ENCODE results near the gene SEPHS1.

DNA sequence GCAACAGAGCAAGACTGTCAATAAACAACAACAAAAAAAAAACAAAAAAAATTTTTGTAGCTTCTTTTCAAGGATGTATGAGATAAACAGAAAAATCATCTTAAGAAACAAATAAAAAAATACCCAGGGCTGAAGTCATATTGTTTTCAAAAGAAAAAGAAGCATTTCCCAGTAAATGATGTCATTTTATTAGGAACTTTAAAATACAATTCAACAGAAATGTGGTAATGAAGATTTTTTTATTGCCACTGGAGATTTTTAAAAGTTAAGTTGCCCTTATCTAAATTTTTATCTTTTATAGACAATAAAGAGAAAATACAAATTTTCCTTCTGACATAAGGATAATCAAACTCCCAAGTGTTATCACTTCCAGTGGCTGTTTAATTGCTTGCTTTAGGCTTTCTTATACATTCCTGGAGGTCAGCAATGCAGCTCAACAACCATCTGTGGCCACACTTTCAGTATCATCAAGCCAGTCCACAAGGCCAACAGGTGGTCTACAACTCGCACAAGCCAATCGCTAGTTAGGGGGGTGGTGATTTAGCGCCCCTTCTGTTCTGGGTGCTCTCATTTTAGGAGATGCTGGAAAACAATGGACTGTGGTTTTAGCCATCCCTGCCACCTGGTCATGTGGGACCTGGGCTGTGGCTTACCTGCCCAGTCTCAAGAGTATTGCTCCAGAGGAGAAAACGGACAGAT is 10.8 kb downstream of the SEPHS1 start:
- no peak for TF ChIP-seq CTCF (IDR thresholded peaks at IDR 0.05; ENCODE audit: insufficient read depth, low read length)
- no peak for TF ChIP-seq POLR2AphosphoS5 (IDR thresholded peaks at IDR 0.05; ENCODE audit: low read depth)
- no peak for TF ChIP-seq GABPA (IDR thresholded peaks at IDR 0.05; ENCODE audit: low read depth)
- TF ChIP-seq, protein P1, sequence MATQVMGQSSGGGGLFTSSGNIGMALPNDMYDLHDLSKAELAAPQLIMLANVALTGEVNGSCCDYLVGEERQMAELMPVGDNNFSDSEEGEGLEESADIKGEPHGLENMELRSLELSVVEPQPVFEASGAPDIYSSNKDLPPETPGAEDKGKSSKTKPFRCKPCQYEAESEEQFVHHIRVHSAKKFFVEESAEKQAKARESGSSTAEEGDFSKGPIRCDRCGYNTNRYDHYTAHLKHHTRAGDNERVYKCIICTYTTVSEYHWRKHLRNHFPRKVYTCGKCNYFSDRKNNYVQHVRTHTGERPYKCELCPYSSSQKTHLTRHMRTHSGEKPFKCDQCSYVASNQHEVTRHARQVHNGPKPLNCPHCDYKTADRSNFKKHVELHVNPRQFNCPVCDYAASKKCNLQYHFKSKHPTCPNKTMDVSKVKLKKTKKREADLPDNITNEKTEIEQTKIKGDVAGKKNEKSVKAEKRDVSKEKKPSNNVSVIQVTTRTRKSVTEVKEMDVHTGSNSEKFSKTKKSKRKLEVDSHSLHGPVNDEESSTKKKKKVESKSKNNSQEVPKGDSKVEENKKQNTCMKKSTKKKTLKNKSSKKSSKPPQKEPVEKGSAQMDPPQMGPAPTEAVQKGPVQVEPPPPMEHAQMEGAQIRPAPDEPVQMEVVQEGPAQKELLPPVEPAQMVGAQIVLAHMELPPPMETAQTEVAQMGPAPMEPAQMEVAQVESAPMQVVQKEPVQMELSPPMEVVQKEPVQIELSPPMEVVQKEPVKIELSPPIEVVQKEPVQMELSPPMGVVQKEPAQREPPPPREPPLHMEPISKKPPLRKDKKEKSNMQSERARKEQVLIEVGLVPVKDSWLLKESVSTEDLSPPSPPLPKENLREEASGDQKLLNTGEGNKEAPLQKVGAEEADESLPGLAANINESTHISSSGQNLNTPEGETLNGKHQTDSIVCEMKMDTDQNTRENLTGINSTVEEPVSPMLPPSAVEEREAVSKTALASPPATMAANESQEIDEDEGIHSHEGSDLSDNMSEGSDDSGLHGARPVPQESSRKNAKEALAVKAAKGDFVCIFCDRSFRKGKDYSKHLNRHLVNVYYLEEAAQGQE (IDR thresholded peaks at IDR 0.05; ENCODE audit: insufficient replicate concordance, low read depth), result no peak

Measured in HL-60 (cell line).